Prostate gland (tissue), 2 donors: ENCODE results near the gene PBLD.
"Not testable (repeated sequence)": the region's sequence is repeated elsewhere in the genome, so short reads cannot be mapped to it uniquely, and the experiment has no call there.

Source experiments
- POLR2A ChIP-seq: fragments of 450-650 bp; IDR thresholded peaks from one replicate; pipeline ENCODE4 v1.6.1; 2016; ENCODE audit warnings: antibody characterized with exemption, mild to moderate bottlenecking
- TF ChIP-seq, protein P1 (sequence below), 4 experiments: fragments of 200-600 bp in 2 of 4; fragments of 450-650 bp in 2 of 4; sonication (generic) in 2 of 4; IDR thresholded peaks; 1 replicate in 3 of 4; 2 replicates in 1 of 4; pipeline ENCODE4 v1.5.1; 2016 to 2019; ENCODE audit warnings: antibody characterized with exemption in 4 of 4, mild to moderate bottlenecking in 2 of 4, moderate library complexity in 2 of 4

DNA sequence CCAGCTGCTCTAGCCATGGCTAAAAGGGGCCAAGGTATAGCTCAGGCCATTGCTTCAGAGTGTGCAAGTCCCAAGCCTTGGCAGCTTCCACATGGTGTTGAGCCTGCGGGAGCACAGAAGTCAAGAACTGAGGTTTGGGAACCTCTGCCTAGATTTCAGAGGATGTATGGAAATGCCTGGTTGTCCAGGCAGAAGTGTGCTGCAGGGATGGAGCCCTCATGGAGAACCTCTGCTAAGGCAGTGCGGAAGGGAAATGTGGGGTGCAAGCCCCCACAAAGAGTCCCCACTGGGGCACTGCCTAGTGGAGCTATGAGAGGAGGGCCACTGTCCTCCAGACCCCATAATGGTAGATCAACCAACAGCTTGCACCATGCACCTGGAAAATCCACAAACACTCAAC lies 54.9 kb downstream of the PBLD start:
- TF ChIP-seq, protein P1, sequence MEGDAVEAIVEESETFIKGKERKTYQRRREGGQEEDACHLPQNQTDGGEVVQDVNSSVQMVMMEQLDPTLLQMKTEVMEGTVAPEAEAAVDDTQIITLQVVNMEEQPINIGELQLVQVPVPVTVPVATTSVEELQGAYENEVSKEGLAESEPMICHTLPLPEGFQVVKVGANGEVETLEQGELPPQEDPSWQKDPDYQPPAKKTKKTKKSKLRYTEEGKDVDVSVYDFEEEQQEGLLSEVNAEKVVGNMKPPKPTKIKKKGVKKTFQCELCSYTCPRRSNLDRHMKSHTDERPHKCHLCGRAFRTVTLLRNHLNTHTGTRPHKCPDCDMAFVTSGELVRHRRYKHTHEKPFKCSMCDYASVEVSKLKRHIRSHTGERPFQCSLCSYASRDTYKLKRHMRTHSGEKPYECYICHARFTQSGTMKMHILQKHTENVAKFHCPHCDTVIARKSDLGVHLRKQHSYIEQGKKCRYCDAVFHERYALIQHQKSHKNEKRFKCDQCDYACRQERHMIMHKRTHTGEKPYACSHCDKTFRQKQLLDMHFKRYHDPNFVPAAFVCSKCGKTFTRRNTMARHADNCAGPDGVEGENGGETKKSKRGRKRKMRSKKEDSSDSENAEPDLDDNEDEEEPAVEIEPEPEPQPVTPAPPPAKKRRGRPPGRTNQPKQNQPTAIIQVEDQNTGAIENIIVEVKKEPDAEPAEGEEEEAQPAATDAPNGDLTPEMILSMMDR (IDR thresholded peaks at IDR 0.05), result not testable (repeated sequence)
- not testable (repeated sequence) for TF ChIP-seq POLR2A
